Esophagus squamous epithelium (tissue), 4 donors: ENCODE results near the gene MFN1.

ENCODE experiments used
- CTCF ChIP-seq, 6 experiments: fragments of 450-650 bp in 4 of 6; fragments of 200-600 bp in 2 of 6; sonication (generic) in 2 of 6; IDR thresholded peaks; one replicate each; pipeline ENCODE4 v1.5.1; 2016 to 2019; ENCODE audit warnings: antibody characterized with exemption in 6 of 6, mild to moderate bottlenecking in 4 of 6, moderate library complexity in 4 of 6
- POLR2A ChIP-seq, 4 donors: fragments of 450-650 bp; IDR thresholded peaks; one replicate each; pipeline ENCODE4 v1.6.1; 2017; ENCODE audit warnings: antibody characterized with exemption in 4 of 4, mild to moderate bottlenecking in 4 of 4, moderate library complexity in 3 of 4

- TF ChIP-seq POLR2A (IDR thresholded peaks at IDR 0.05) (no peak), CTCF (IDR thresholded peaks at IDR 0.05) (no peak)
Observed at GRCh38 chr3:179398574-179399231, 51.2 kb downstream of the MFN1 start.
